HL-60 (cell line): ENCODE measurements around the gene RAPGEF4.

Experiments
- DNase-seq, 2 experiments: peaks; one replicate each; pipeline ENCODE4 v3.0.0-alpha.2; 2010 to 2020; ENCODE audit warnings: low read depth in 1 of 2, low spot score in 1 of 2
- H3K27ac ChIP-seq: fragments of 250-450 bp; sonication (Bioruptor Pico); replicated peaks from 2 replicates; pipeline ENCODE4 v1.5.1; 2020; ENCODE audit warnings: mild to moderate bottlenecking, moderate library complexity
- H3K27me3 ChIP-seq: fragments of 250-450 bp; sonication (Bioruptor Pico); 2 replicates; pipeline ENCODE4 v1.5.1; 2021; ENCODE audit warnings: mild to moderate bottlenecking, moderate library complexity; ENCODE audit not compliant: insufficient read depth, poor library complexity, severe bottlenecking
- H3K4me3 ChIP-seq: replicated peaks from 2 replicates; pipeline ENCODE4 v1.5.1; 2011; ENCODE audit warnings: mild to moderate bottlenecking, control low read depth, low read length; ENCODE audit not compliant: insufficient read depth
- GABPA ChIP-seq: IDR thresholded peaks from 2 replicates; pipeline ENCODE4 v1.6.1; 2012; ENCODE audit warnings: low read depth
- POLR2AphosphoS5 ChIP-seq: IDR thresholded peaks from 2 replicates; pipeline ENCODE4 v1.6.1; 2012; ENCODE audit warnings: low read depth
- REST ChIP-seq: IDR thresholded peaks from 2 replicates; pipeline ENCODE4 v1.6.1; 2012; ENCODE audit warnings: low read depth; ENCODE audit not compliant: insufficient replicate concordance
- SPI1 ChIP-seq: IDR thresholded peaks from 2 replicates; pipeline ENCODE4 v1.6.1; 2012; ENCODE audit warnings: low read depth, mild to moderate bottlenecking, borderline replicate concordance
- TF ChIP-seq, protein P1 (sequence below): IDR thresholded peaks from one replicate; pipeline ENCODE4 v1.5.1; 2011; ENCODE audit warnings: low read length, control low read depth, inconsistent platforms; ENCODE audit not compliant: insufficient read depth

Gene RAPGEF4

DNA sequence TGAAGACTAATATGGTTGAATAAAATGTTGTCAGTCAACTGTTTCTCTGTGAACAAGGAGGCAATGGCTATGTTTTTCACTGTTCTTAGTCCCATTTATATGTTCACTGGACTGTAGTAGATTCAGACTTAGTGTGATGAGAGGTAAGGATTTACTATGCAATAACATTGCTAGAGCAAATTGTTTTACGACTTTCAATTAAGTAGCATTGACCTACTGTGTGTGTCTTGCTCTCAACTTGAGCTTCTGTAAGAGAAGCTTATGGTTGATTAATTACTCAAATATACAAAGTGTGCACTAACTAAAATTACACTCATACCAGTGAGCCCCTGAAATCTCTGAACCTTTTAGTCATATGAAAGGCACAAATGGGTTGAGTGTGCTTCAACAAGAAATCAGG is 168.6 kb downstream of the RAPGEF4 start:
- TF ChIP-seq POLR2AphosphoS5 = no peak
- TF ChIP-seq, protein P1, sequence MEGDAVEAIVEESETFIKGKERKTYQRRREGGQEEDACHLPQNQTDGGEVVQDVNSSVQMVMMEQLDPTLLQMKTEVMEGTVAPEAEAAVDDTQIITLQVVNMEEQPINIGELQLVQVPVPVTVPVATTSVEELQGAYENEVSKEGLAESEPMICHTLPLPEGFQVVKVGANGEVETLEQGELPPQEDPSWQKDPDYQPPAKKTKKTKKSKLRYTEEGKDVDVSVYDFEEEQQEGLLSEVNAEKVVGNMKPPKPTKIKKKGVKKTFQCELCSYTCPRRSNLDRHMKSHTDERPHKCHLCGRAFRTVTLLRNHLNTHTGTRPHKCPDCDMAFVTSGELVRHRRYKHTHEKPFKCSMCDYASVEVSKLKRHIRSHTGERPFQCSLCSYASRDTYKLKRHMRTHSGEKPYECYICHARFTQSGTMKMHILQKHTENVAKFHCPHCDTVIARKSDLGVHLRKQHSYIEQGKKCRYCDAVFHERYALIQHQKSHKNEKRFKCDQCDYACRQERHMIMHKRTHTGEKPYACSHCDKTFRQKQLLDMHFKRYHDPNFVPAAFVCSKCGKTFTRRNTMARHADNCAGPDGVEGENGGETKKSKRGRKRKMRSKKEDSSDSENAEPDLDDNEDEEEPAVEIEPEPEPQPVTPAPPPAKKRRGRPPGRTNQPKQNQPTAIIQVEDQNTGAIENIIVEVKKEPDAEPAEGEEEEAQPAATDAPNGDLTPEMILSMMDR = no peak
- no peak for TF ChIP-seq GABPA
- TF ChIP-seq SPI1 = no peak
- TF ChIP-seq REST = no peak
- Histone ChIP-seq H3K27ac (no peak overlapping the region), H3K4me3 (no peak overlapping the region), H3K27me3 (no peaks in the 10 kb centered on the region)
- DNase-seq = no peak

DNA sequence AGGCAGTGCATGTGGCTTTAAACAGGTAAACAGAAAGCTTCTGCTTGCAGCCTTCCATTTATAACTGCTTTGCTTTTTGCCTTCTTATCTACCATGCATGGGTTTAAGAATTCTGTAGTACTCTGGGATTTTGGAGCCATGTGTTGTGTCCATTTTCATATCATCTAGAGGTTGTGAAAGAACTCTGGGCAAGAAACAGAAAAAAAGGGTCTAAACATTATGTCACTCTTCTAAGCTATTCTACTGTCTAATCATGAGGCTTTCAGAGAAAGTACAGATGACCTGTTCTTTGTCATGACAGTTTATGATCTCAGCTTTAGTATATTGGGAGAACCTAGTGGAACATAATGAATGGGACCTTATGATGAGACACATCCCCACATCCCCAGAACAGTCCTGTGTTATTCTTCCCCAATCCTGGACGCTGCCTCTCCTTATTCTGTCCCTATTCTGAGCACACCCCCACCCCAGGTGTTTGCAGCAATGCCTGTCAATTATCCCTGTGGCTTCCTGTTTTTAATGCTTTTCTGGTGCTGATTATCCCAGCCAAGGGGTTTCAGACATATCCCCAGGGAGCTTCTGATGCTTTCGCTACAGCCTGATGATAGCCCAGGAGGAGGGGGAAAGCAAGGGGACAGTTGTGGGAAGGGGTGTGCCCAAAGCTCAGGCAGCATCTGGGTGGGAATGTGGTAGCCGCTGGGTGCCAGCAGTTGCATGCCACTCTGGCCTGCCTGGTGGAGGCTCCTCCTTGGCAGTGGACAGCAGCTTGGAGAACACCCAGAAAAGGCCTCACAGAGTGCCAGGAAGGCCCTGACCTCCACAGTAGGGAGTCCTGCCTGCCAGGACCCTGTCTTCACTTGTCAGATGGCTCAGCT is 170.5 kb downstream of the RAPGEF4 start:
- TF ChIP-seq SPI1 = no peak
- TF ChIP-seq GABPA = no peak
- TF ChIP-seq, protein P1 = no peak
- no peak for TF ChIP-seq REST
- no peak for TF ChIP-seq POLR2AphosphoS5
- Histone ChIP-seq H3K4me3 (no peak overlapping the region), H3K27me3 (no peaks in the 10 kb centered on the region), H3K27ac (no peak overlapping the region)
- DNase-seq = no peak

- H3K27ac ChIP-seq = no peak overlapping the region
- DNase-seq = no peak
- H3K27me3 ChIP-seq = no peaks in the 10 kb centered on the region
- H3K4me3 ChIP-seq = no peak overlapping the region
- TF ChIP-seq, protein P1 = no peak
- TF ChIP-seq POLR2AphosphoS5 (no peak), SPI1 (no peak), GABPA (no peak), REST (no peak)
Measured at GRCh38 chr2:172908275-172908674, 172.6 kb downstream of the RAPGEF4 start.
